Natural killer cell treated with Interleukin-12 subunit alpha and Interleukin-12 subunit beta and Interleukin-15 and Interleukin-18, amount 100 ng/mL, for 72 hours (primary cell): ENCODE data around the gene HSD17B1. TPM values are rescaled to one million over a fixed set of nuclear protein-coding genes. Genes with fewer than 3 reads are reported as not detected.
"Not testable (repeated sequence)": the region's sequence is repeated elsewhere in the genome, so short reads cannot be mapped to it uniquely, and the experiment has no call there.

ENCODE experiments used
- ATAC-seq, 2 donors: fragments of 150-1000 bp; cut with Tn5 transposase in 1 of 2; sonication (Bioruptor Pico), chemical (Tn5 transposase) in 1 of 2; 2 replicates each; pipeline ENCODE4 v1.10.0; 2021
- DNase-seq: peaks from one replicate; pipeline ENCODE4 v3.0.0; 2022; ENCODE audit warnings: low spot score
- H3K27ac Mint-ChIP-seq, 2 donors: 1 replicate in 1 of 2; 2 replicates in 1 of 2; pipeline ENCODE4 v1.8.0; 2022; ENCODE audit warnings: mixed read lengths in 2 of 2, mild to moderate bottlenecking in 1 of 2, moderate library complexity in 1 of 2
- H3K27me3 Mint-ChIP-seq, 2 donors: 1 replicate in 1 of 2; 2 replicates in 1 of 2; pipeline ENCODE4 v1.8.0; 2022; ENCODE audit warnings: mixed read lengths in 2 of 2
- H3K36me3 Mint-ChIP-seq: one replicate; pipeline ENCODE4 v1.8.0; 2022; ENCODE audit warnings: mixed read lengths
- H3K4me1 Mint-ChIP-seq, 2 donors: 1 replicate in 1 of 2; 2 replicates in 1 of 2; pipeline ENCODE4 v1.8.0; 2022; ENCODE audit warnings: low read depth in 2 of 2, mixed read lengths in 2 of 2, mild to moderate bottlenecking in 1 of 2
- H3K4me3 Mint-ChIP-seq: one replicate; pipeline ENCODE4 v1.8.0; 2022; ENCODE audit warnings: mixed read lengths
- H3K9me3 Mint-ChIP-seq: 2 replicates; pipeline ENCODE4 v1.8.0; 2022; ENCODE audit warnings: mixed read lengths
- total RNA-seq, 2 donors: library from RNA; stranded (reverse); gene quantifications; one replicate each; pipeline ENCODE4 v1.2.3, GENCODE V29; 2022

Gene HSD17B1
- 1 to 10 TPM in 1 of 2 donors, under 1 TPM in 1; 0.71 to 1.6 TPM for total RNA-seq

- Mint-ChIP-seq H3K4me1 (peaks cover 23 to 29% of the 10 kb centered on the region in 2 donors), H3K27ac (peak within 1 kb of the TSS in 1 of 2 donors; percentile 37), H3K4me3 (peak within 1 kb of the TSS; percentile 89)
- H3K27me3 Mint-ChIP-seq, H3K36me3 Mint-ChIP-seq, DNase-seq, H3K9me3 Mint-ChIP-seq, ATAC-seq: not testable (repeated sequence)
Observed at GRCh38 chr17:42552736-42553135, at the start of gene HSD17B1. TSS of gene HSD17B1 (plus strand) at chr17:42552923. CDS start at chr17:42552934, 11 bp downstream.

- Mint-ChIP-seq H3K27ac (no peak overlapping the region), H3K4me1 (no peaks in the 10 kb centered on the region), H3K36me3 (no peaks in the 10 kb centered on the region), H3K27me3 (peaks cover 22 to 23% of the 10 kb centered on the region in 2 donors), H3K4me3 (no peak overlapping the region), H3K9me3 (no peaks in the 10 kb centered on the region)
- DNase-seq = no peak
- no peak for ATAC-seq
Observed at GRCh38 chr17:42502926-42503325, 49.8 kb upstream of the HSD17B1 start.

- DNase-seq (no peak), ATAC-seq (no peak)
- Mint-ChIP-seq H3K4me3 (no peak overlapping the region), H3K27ac (no peak overlapping the region), H3K36me3 (no peaks in the 10 kb centered on the region), H3K27me3 (peaks cover 48 to 66% of the 10 kb centered on the region in 2 donors), H3K4me1 (peaks cover 0 to 7% of the 10 kb centered on the region in 2 donors), H3K9me3 (no peaks in the 10 kb centered on the region)
Observed at GRCh38 chr17:42507671-42508070, 45.1 kb upstream of the HSD17B1 start.

- Mint-ChIP-seq H3K4me1 (peaks cover 0 to 7% of the 10 kb centered on the region in 2 donors), H3K27me3 (peaks cover 47 to 61% of the 10 kb centered on the region in 2 donors), H3K4me3 (no peak overlapping the region), H3K36me3 (no peaks in the 10 kb centered on the region), H3K27ac (no peak overlapping the region), H3K9me3 (no peaks in the 10 kb centered on the region)
- ATAC-seq = no peak
- DNase-seq = no peak
Observed at GRCh38 chr17:42508426-42509165, 44.1 kb upstream of the HSD17B1 start.

GRCh38 chr17:42509409-42509808 lies 43.3 kb upstream of the HSD17B1 start:
- Mint-ChIP-seq H3K9me3 (no peaks in the 10 kb centered on the region), H3K27me3 (peaks cover 41 to 53% of the 10 kb centered on the region in 2 donors), H3K36me3 (no peaks in the 10 kb centered on the region), H3K27ac (no peak overlapping the region), H3K4me1 (peaks cover 0 to 7% of the 10 kb centered on the region in 2 donors), H3K4me3 (no peak overlapping the region)
- ATAC-seq = no peak
- DNase-seq = no peak

- H3K36me3 Mint-ChIP-seq = no peaks in the 10 kb centered on the region
- H3K27me3 Mint-ChIP-seq = peaks cover 43 to 52% of the 10 kb centered on the region in 2 donors
- ATAC-seq (no peak), DNase-seq (no peak)
- H3K4me3 Mint-ChIP-seq = no peak overlapping the region
- H3K4me1 Mint-ChIP-seq = peaks cover 0 to 7% of the 10 kb centered on the region in 2 donors
- no peaks in the 10 kb centered on the region for H3K9me3 Mint-ChIP-seq
- no peak overlapping the region for H3K27ac Mint-ChIP-seq
Observed at GRCh38 chr17:42509841-42510240, 42.9 kb upstream of the HSD17B1 start.

GRCh38 chr17:42512246-42512645 lies 40.5 kb upstream of the HSD17B1 start:
- Mint-ChIP-seq H3K4me3 (no peak overlapping the region), H3K4me1 (peaks cover 0 to 7% of the 10 kb centered on the region in 2 donors), H3K9me3 (no peaks in the 10 kb centered on the region), H3K27me3 (peaks cover 44 to 56% of the 10 kb centered on the region in 2 donors), H3K27ac (no peak overlapping the region), H3K36me3 (no peaks in the 10 kb centered on the region)
- ATAC-seq (no peak), DNase-seq (no peak)

GRCh38 chr17:42512733-42513251 lies 39.9 kb upstream of the HSD17B1 start:
- Mint-ChIP-seq H3K27me3 (peaks cover 45 to 51% of the 10 kb centered on the region in 2 donors), H3K4me3 (no peak overlapping the region), H3K36me3 (no peaks in the 10 kb centered on the region), H3K9me3 (no peaks in the 10 kb centered on the region), H3K4me1 (peaks cover 3 to 13% of the 10 kb centered on the region in 2 donors), H3K27ac (no peak overlapping the region)
- ATAC-seq = peak in 1 of 2 donors; percentile 68
- DNase-seq = no peak

- H3K27ac Mint-ChIP-seq = no peak overlapping the region
- no peaks in the 10 kb centered on the region for H3K36me3 Mint-ChIP-seq
- ATAC-seq = no peak
- H3K4me1 Mint-ChIP-seq = peaks cover 5 to 12% of the 10 kb centered on the region in 2 donors
- H3K4me3 Mint-ChIP-seq = no peak overlapping the region
- H3K9me3 Mint-ChIP-seq = no peaks in the 10 kb centered on the region
- peaks cover 42 to 50% of the 10 kb centered on the region in 2 donors for H3K27me3 Mint-ChIP-seq
- DNase-seq = no peak
Observed at GRCh38 chr17:42513686-42514085, 39.0 kb upstream of the HSD17B1 start.

GRCh38 chr17:42514279-42514678 lies 38.4 kb upstream of the HSD17B1 start:
- Mint-ChIP-seq H3K27me3 (peaks cover 37 to 46% of the 10 kb centered on the region in 2 donors), H3K9me3 (no peaks in the 10 kb centered on the region), H3K36me3 (no peaks in the 10 kb centered on the region), H3K4me1 (peaks cover 5 to 8% of the 10 kb centered on the region in 2 donors), H3K4me3 (no peak overlapping the region), H3K27ac (no peak overlapping the region)
- ATAC-seq (no peak), DNase-seq (no peak)

GRCh38 chr17:42514867-42515266 lies 37.9 kb upstream of the HSD17B1 start:
- peaks cover 35 to 43% of the 10 kb centered on the region in 2 donors for H3K27me3 Mint-ChIP-seq
- H3K4me3 Mint-ChIP-seq = no peak overlapping the region
- no peaks in the 10 kb centered on the region for H3K9me3 Mint-ChIP-seq
- no peak overlapping the region for H3K27ac Mint-ChIP-seq
- DNase-seq (no peak), ATAC-seq (no peak)
- peaks cover 5 to 8% of the 10 kb centered on the region in 2 donors for H3K4me1 Mint-ChIP-seq
- H3K36me3 Mint-ChIP-seq = no peaks in the 10 kb centered on the region

- H3K27ac Mint-ChIP-seq = no peak overlapping the region
- H3K27me3 Mint-ChIP-seq = peaks cover 30 to 37% of the 10 kb centered on the region in 2 donors
- peak; percentile 82 for DNase-seq
- H3K36me3 Mint-ChIP-seq = no peaks in the 10 kb centered on the region
- H3K4me1 Mint-ChIP-seq = peaks cover 5 to 18% of the 10 kb centered on the region in 2 donors
- ATAC-seq = peak; percentile 70 to 84
- no peak overlapping the region for H3K4me3 Mint-ChIP-seq
- no peaks in the 10 kb centered on the region for H3K9me3 Mint-ChIP-seq
Observed at GRCh38 chr17:42517516-42517915, 35.2 kb upstream of the HSD17B1 start.

GRCh38 chr17:42518046-42518754 lies 34.5 kb upstream of the HSD17B1 start:
- H3K4me1 Mint-ChIP-seq = peaks cover 7 to 18% of the 10 kb centered on the region in 2 donors
- no peak overlapping the region for H3K4me3 Mint-ChIP-seq
- H3K27me3 Mint-ChIP-seq = peaks cover 30 to 37% of the 10 kb centered on the region in 2 donors
- H3K9me3 Mint-ChIP-seq = no peaks in the 10 kb centered on the region
- no peak for DNase-seq
- H3K36me3 Mint-ChIP-seq = no peaks in the 10 kb centered on the region
- no peak for ATAC-seq
- no peak overlapping the region for H3K27ac Mint-ChIP-seq
